Measurements from ENCODE around the gene NEDD4L. TPM values are rescaled to one million over a fixed set of nuclear protein-coding genes. Genes with fewer than 3 reads are reported as not detected.

Gene NEDD4L
- total RNA-seq, 1 experiment from 2014 or later: 39.1 TPM

- no peak for DNase-seq (ENCODE audit: low read depth)
- in situ Hi-C loops (cut with HindIII; ENCODE audit: low pct_unique_long_range_greater_than_20kb, low sequenced_read_pairs): no loop called here
Observed at GRCh38 chr18:58391231-58391825, 347.3 kb downstream of the NEDD4L start.

- DNase-seq (ENCODE audit: low read depth): no peak
- in situ Hi-C loops (cut with HindIII; ENCODE audit: low pct_unique_long_range_greater_than_20kb, low sequenced_read_pairs): no loop called here
Observed at GRCh38 chr18:58391932-58392323, 347.9 kb downstream of the NEDD4L start.

- in situ Hi-C loops (cut with HindIII; ENCODE audit: low pct_unique_long_range_greater_than_20kb, low sequenced_read_pairs): no loop called here
Observed at GRCh38 chr18:58392324-58393000, 348.4 kb downstream of the NEDD4L start.

GRCh38 chr18:58393295-58393694, 349.3 kb downstream of the NEDD4L start:
- DNase-seq (ENCODE audit: low read depth): no peak
- in situ Hi-C loops (cut with HindIII; ENCODE audit: low pct_unique_long_range_greater_than_20kb, low sequenced_read_pairs): no loop called here

More at GRCh38 chr18:58392324-58393000, 348.4 kb downstream of the NEDD4L start:
- no peak for DNase-seq (ENCODE audit: low read depth)

GRCh38 chr18:58394046-58394445, 350.0 kb downstream of the NEDD4L start:
- in situ Hi-C loops (cut with HindIII; ENCODE audit: low pct_unique_long_range_greater_than_20kb, low sequenced_read_pairs): no loop called here
- DNase-seq (ENCODE audit: low read depth): peak; percentile 30

- no peak for DNase-seq (ENCODE audit: low read depth)
- in situ Hi-C loops (cut with HindIII; ENCODE audit: low pct_unique_long_range_greater_than_20kb, low sequenced_read_pairs): no loop called here
Observed at GRCh38 chr18:58394602-58395425, 350.8 kb downstream of the NEDD4L start.

- in situ Hi-C loops (cut with HindIII; ENCODE audit: low pct_unique_long_range_greater_than_20kb, low sequenced_read_pairs): no loop called here
- no peak for DNase-seq (ENCODE audit: low read depth)
Observed at GRCh38 chr18:58396144-58396543, 352.1 kb downstream of the NEDD4L start.

GRCh38 chr18:58396966-58397365, 352.9 kb downstream of the NEDD4L start:
- in situ Hi-C loops (cut with HindIII; ENCODE audit: low pct_unique_long_range_greater_than_20kb, low sequenced_read_pairs): no loop called here
- no peak for DNase-seq (ENCODE audit: low read depth)

GRCh38 chr18:58397385-58398132, 353.5 kb downstream of the NEDD4L start:
- no peak for DNase-seq (ENCODE audit: low read depth)
- in situ Hi-C loops (cut with HindIII; ENCODE audit: low pct_unique_long_range_greater_than_20kb, low sequenced_read_pairs): no loop called here

- in situ Hi-C loops (cut with HindIII; ENCODE audit: low pct_unique_long_range_greater_than_20kb, low sequenced_read_pairs): no loop called here
- no peak for DNase-seq (ENCODE audit: low read depth)
Observed at GRCh38 chr18:58398648-58399398, 354.8 kb downstream of the NEDD4L start.

- in situ Hi-C loops (cut with HindIII; ENCODE audit: low pct_unique_long_range_greater_than_20kb, low sequenced_read_pairs): no loop called here
- no peak for DNase-seq (ENCODE audit: low read depth)
Observed at GRCh38 chr18:58400331-58400870, 356.4 kb downstream of the NEDD4L start.

GRCh38 chr18:58401191-58401590, 357.2 kb downstream of the NEDD4L start:
- in situ Hi-C loops (cut with HindIII; ENCODE audit: low pct_unique_long_range_greater_than_20kb, low sequenced_read_pairs): no loop called here
- no peak for DNase-seq (ENCODE audit: low read depth)

- in situ Hi-C loops (cut with HindIII; ENCODE audit: low pct_unique_long_range_greater_than_20kb, low sequenced_read_pairs): no loop called here
- peak; percentile 5 for DNase-seq (ENCODE audit: low read depth)
Observed at GRCh38 chr18:58402247-58402646, 358.2 kb downstream of the NEDD4L start.

- DNase-seq (ENCODE audit: low read depth): no peak
- in situ Hi-C loops (cut with HindIII; ENCODE audit: low pct_unique_long_range_greater_than_20kb, low sequenced_read_pairs): no loop called here
Observed at GRCh38 chr18:58402951-58403702, 359.1 kb downstream of the NEDD4L start.

- in situ Hi-C loops (cut with HindIII; ENCODE audit: low pct_unique_long_range_greater_than_20kb, low sequenced_read_pairs): no loop called here
- DNase-seq (ENCODE audit: low read depth): no peak
Observed at GRCh38 chr18:58403799-58404455, 359.9 kb downstream of the NEDD4L start.

GRCh38 chr18:58405107-58405898, 361.3 kb downstream of the NEDD4L start:
- in situ Hi-C loops (cut with HindIII; ENCODE audit: low pct_unique_long_range_greater_than_20kb, low sequenced_read_pairs): no loop called here
- DNase-seq (ENCODE audit: low read depth): no peak

Measured in Caki2 (cell line).